GM12892 (cell line): ENCODE data around the gene SLC27A4.

Experiments
- DNase-seq: peaks from one replicate; pipeline ENCODE4 v3.0.0; 2011; ENCODE audit not compliant: insufficient read length
- FAIRE-seq: peaks from 2 replicates; lab custom pipeline; 2011; peaks lifted over from hg19 to GRCh38; lab: Jason Lieb, UNC
- POLR2A ChIP-seq: IDR thresholded peaks from 2 replicates; pipeline ENCODE4 v1.6.1; 2011; ENCODE audit warnings: low read depth, low read length, control low read depth
- POLR2AphosphoS5 ChIP-seq: IDR thresholded peaks from 2 replicates; pipeline ENCODE4 v1.6.1; 2011; ENCODE audit warnings: low read depth, low read length, control low read depth
- TAF1 ChIP-seq: IDR thresholded peaks from 2 replicates; pipeline ENCODE4 v1.6.1; 2011; ENCODE audit warnings: low read depth, mild to moderate bottlenecking, control low read depth, low read length, borderline replicate concordance

SLC27A4 gene

GRCh38 chr9:128309551-128309950 lies 30.8 kb upstream of the SLC27A4 start:
- no peak for FAIRE-seq
- DNase-seq: no peak
- TF ChIP-seq TAF1 (no peak), POLR2A (no peak), POLR2AphosphoS5 (no peak)

- no peak for TF ChIP-seq POLR2A
- no peak for TF ChIP-seq POLR2AphosphoS5
- TF ChIP-seq TAF1: no peak
- no peak for DNase-seq
- FAIRE-seq: no peak
Measured at GRCh38 chr9:128310461-128310860, 29.9 kb upstream of the SLC27A4 start.

- DNase-seq (no peak), FAIRE-seq (no peak)
- no peak for TF ChIP-seq TAF1
- TF ChIP-seq POLR2AphosphoS5: no peak
- TF ChIP-seq POLR2A: no peak
Measured at GRCh38 chr9:128314697-128315096, 25.6 kb upstream of the SLC27A4 start.

- no peak for TF ChIP-seq POLR2A
- no peak for TF ChIP-seq POLR2AphosphoS5
- TF ChIP-seq TAF1: no peak
- FAIRE-seq (no peak), DNase-seq (no peak)
Measured at GRCh38 chr9:128316421-128316820, 23.9 kb upstream of the SLC27A4 start.

GRCh38 chr9:128317629-128318028 lies 22.7 kb upstream of the SLC27A4 start:
- no peak for FAIRE-seq
- no peak for TF ChIP-seq TAF1
- TF ChIP-seq POLR2A: no peak
- no peak for TF ChIP-seq POLR2AphosphoS5
- no peak for DNase-seq

GRCh38 chr9:128321343-128321742 lies 19.0 kb upstream of the SLC27A4 start:
- TF ChIP-seq POLR2A (no peak), TAF1 (no peak), POLR2AphosphoS5 (no peak)
- DNase-seq: no peak
- no peak for FAIRE-seq

GRCh38 chr9:128321879-128322403 lies 18.4 kb upstream of the SLC27A4 start:
- FAIRE-seq: no peak
- TF ChIP-seq POLR2A (no peak), POLR2AphosphoS5 (no peak), TAF1 (no peak)
- DNase-seq: no peak

GRCh38 chr9:128322404-128323211 lies 17.7 kb upstream of the SLC27A4 start, which contains the start of the genes COQ4 and TRUB2:
Gene COQ4 (plus strand): TSS chr9:128322839. CDS start chr9:128322859, 20 bp downstream.
Gene TRUB2 (minus strand): TSS chr9:128322447. CDS start chr9:128322408, 39 bp downstream.
- TF ChIP-seq POLR2A (peak; percentile 78), TAF1 (peak; percentile 48), POLR2AphosphoS5 (peak; percentile 79; the same call in 1 of the 2 replicates)
- peak; percentile 78 for FAIRE-seq
- DNase-seq: peak; percentile 90

- no peak for DNase-seq
- TF ChIP-seq POLR2AphosphoS5 (no peak), TAF1 (no peak), POLR2A (no peak)
- no peak for FAIRE-seq
Measured at GRCh38 chr9:128323212-128323730, 17.1 kb upstream of the SLC27A4 start.

- DNase-seq: no peak
- no peak for TF ChIP-seq POLR2A
- TF ChIP-seq TAF1: no peak
- no peak for TF ChIP-seq POLR2AphosphoS5
- FAIRE-seq: no peak
Measured at GRCh38 chr9:128323791-128324190, 16.5 kb upstream of the SLC27A4 start.

- no peak for DNase-seq
- TF ChIP-seq POLR2AphosphoS5 (no peak), TAF1 (no peak), POLR2A (no peak)
- FAIRE-seq: no peak
Measured at GRCh38 chr9:128324401-128324800, 15.9 kb upstream of the SLC27A4 start.

GRCh38 chr9:128325629-128326028 lies 14.7 kb upstream of the SLC27A4 start:
- FAIRE-seq (no peak), DNase-seq (no peak)
- no peak for TF ChIP-seq POLR2A
- TF ChIP-seq POLR2AphosphoS5: no peak
- TF ChIP-seq TAF1: no peak
